ENCODE data around the gene ASTN1. TPM values are rescaled to one million over a fixed set of nuclear protein-coding genes. Genes with fewer than 3 reads are reported as not detected.

ASTN1 gene
- total RNA-seq, 4 donors from 2014 or later: 0.11 to 0.33 (median 0.19) TPM

- no peak overlapping the region for H3K27ac ChIP-seq
- no peak for TF ChIP-seq POLR2A (IDR thresholded peaks at IDR 0.05)
- TF ChIP-seq CTCF (IDR thresholded peaks at IDR 0.05): no peak
- H3K36me3 ChIP-seq: no peaks in the 10 kb centered on the region
- WGBS, 2 donors: 81 to 88% methylated on average over 4 of the region's 4 CpGs
- intact Hi-C loops (cut with DNase I): no loop called here
- no peak for DNase-seq
- no peaks in the 10 kb centered on the region for H3K9me3 ChIP-seq
- H3K4me3 ChIP-seq (replicated peaks in 1 of 3): no peak overlapping the region
- no peaks in the 10 kb centered on the region for H3K27me3 ChIP-seq
- no peaks in the 10 kb centered on the region for H3K4me1 ChIP-seq
These were observed 294.9 kb downstream of the ASTN1 start for GRCh38 chr1:176869577-176869976.

DNA sequence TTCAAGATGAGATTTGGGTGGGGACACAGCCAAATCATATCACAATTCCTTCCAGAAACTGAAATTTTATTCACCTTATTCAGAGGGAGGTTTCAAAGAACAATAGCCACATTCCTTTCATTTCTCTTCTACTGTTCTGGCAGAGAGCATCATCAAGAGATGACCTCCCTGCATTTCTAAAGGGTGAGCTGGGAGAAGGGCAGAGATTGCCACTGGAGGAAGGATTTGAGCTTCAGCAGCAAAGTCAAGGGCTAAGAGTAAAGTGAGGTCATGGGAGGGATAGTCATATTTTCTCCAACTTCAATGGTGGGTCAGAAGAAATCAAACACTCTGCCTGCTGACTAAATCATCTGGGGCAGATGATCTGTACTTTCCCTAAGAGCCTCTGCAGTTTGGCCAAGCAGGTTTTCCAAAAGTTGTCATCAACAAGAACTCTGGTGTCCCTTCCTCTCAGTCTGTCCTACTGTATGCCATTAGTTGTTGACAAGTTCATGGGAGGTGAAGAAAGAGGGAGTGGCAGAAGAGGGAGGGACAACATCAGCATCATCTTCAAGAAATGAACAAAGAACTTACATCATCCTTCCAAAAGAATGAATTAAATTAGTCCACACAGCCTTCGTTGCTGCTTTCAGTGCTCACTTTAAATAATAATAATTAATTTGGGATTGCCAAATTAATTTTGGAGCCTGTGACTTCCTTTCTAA is 298.3 kb downstream of the ASTN1 start:
- Histone ChIP-seq H3K4me3 (replicated peaks in 1 of 3) (no peak overlapping the region), H3K27ac (no peak overlapping the region), H3K27me3 (no peaks in the 10 kb centered on the region), H3K9me3 (no peaks in the 10 kb centered on the region), H3K4me1 (no peaks in the 10 kb centered on the region), H3K36me3 (no peaks in the 10 kb centered on the region)
- DNase-seq: no peak
- intact Hi-C loops (cut with DNase I): no loop called here
- 82 to 93% methylated on average over 1 of the region's 1 CpG for WGBS, 2 donors
- no peak for TF ChIP-seq POLR2A (IDR thresholded peaks at IDR 0.05)
- TF ChIP-seq CTCF (IDR thresholded peaks at IDR 0.05): no peak

DNA sequence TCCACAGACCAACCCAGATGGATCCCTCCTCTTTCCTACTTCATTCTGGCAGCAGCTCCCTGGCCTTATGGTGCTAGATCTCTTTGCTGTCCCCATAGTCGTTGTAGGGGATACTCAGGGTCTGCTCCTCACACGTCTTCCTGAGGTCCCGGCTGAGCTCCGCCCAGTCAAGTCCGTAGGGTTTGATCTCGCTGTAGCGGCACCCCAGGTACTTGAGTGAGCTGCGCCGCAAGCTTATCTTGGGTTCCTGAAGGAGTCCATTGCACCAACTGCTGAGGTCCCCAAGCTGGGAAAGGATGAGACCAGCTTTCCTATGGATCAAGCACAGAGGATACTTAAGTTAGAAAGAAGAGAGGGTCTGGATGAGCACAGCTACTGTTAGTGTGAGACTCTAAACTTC is 300.3 kb downstream of the ASTN1 start:
- Histone ChIP-seq H3K9me3 (no peaks in the 10 kb centered on the region), H3K4me3 (replicated peaks in 1 of 3) (no peak overlapping the region), H3K27me3 (no peaks in the 10 kb centered on the region), H3K36me3 (no peaks in the 10 kb centered on the region), H3K4me1 (no peaks in the 10 kb centered on the region), H3K27ac (no peak overlapping the region)
- TF ChIP-seq CTCF (IDR thresholded peaks at IDR 0.05) (no peak), POLR2A (IDR thresholded peaks at IDR 0.05) (no peak)
- DNase-seq: no peak
- WGBS, 2 donors: 87 to 93% methylated on average over 9 of the region's 9 CpGs
- intact Hi-C loops (cut with DNase I): no loop called here

DNA sequence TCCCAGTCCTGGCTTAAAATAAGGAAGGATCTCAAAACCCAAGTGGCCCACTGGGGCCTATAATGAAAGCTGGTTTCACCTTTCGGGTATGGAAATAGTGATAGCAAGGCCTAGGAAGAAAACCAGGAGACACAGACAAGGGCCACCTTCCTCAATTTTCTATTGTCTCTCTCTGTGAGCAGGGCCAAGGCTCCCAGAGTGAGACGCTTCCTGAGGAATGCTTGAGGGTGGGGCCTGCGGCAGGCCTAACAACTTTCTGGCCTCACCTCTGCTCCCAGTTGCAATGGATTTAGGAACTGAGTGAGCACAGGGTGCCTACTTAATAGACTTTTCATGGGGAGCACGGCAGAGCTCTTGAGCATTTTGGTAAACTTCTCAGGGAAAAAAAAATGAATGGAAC is 300.9 kb downstream of the ASTN1 start:
- TF ChIP-seq CTCF (IDR thresholded peaks at IDR 0.05) (no peak), POLR2A (IDR thresholded peaks at IDR 0.05) (no peak)
- no peak for DNase-seq
- no peaks in the 10 kb centered on the region for H3K27me3 ChIP-seq
- intact Hi-C loops (cut with DNase I): no loop called here
- WGBS, 2 donors: 76 to 89% methylated on average over 4 of the region's 4 CpGs
- no peaks in the 10 kb centered on the region for H3K4me1 ChIP-seq
- H3K27ac ChIP-seq: no peak overlapping the region
- no peaks in the 10 kb centered on the region for H3K36me3 ChIP-seq
- no peak overlapping the region for H3K4me3 ChIP-seq (replicated peaks in 1 of 3)
- H3K9me3 ChIP-seq: no peaks in the 10 kb centered on the region

DNA sequence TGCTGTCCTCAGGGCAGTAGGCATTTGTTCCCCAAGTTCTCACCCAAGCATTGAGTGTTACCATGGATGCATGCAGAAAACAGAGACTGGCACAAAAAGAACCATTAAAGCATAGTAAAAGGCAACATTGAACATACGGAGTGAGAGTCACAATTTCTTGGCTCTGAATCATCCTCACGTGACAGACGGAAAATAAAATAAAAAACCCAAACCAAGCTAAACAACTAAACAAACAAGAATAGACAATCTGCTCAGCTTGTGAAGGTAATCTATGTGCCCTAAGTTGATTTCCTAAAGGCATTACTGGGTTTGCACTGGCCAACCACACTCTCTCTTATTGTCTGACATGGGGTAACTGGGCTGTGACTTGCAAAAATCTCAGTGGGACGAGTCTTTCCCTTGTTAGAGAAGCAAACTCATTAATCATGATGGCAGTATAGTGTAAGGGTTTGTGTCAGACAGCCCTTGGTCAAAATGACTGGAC is 306.0 kb downstream of the ASTN1 start:
- H3K4me3 ChIP-seq (replicated peaks in 1 of 3): no peak overlapping the region
- intact Hi-C loops (cut with DNase I): no loop called here
- H3K4me1 ChIP-seq: no peaks in the 10 kb centered on the region
- H3K36me3 ChIP-seq: no peaks in the 10 kb centered on the region
- H3K9me3 ChIP-seq: no peaks in the 10 kb centered on the region
- WGBS, 2 donors: 66 to 70% methylated on average over 4 of the region's 4 CpGs
- TF ChIP-seq CTCF (IDR thresholded peaks at IDR 0.05) (no peak), POLR2A (IDR thresholded peaks at IDR 0.05) (no peak)
- no peak overlapping the region for H3K27ac ChIP-seq
- no peaks in the 10 kb centered on the region for H3K27me3 ChIP-seq
- no peak for DNase-seq
